Mesenteric fat pad (tissue), 1 donor: ENCODE data around the gene TBC1D22A. TPM values are rescaled to one million over a fixed set of nuclear protein-coding genes. Genes with fewer than 3 reads are reported as not detected.

Experiments used
- DNase-seq: peaks from one replicate; pipeline ENCODE4 v3.0.0-alpha.2; 2020; ENCODE audit warnings: low spot score
- total RNA-seq: library from RNA; stranded (reverse); fragmentation: NEBNext Ultra II Directional; extraction: Animal tissue kit (Norgen Biotek cat#: 25700); gene quantifications from one replicate; pipeline ENCODE4 v1.2.1, GENCODE V29; 2021
- donor health status: DM: yes; HTN: yes; CAD: no.

The TBC1D22A gene
- total RNA-seq, 1 donor from 2014 or later, result 24.5 TPM

- no peak for DNase-seq
Observed at GRCh38 chr22:47160141-47160541, 397.7 kb downstream of the TBC1D22A start.

GRCh38 chr22:47160781-47161520 lies 398.5 kb downstream of the TBC1D22A start:
- DNase-seq, result peak; percentile 72

GRCh38 chr22:47161631-47162030 lies 399.2 kb downstream of the TBC1D22A start:
- DNase-seq, result peak; percentile 79

- peak; percentile 67 for DNase-seq
Observed at GRCh38 chr22:47162865-47163264, 400.4 kb downstream of the TBC1D22A start.

- DNase-seq, result no peak
Observed at GRCh38 chr22:47163481-47163855, 401.0 kb downstream of the TBC1D22A start.

- DNase-seq, result peak; percentile 81
Observed at GRCh38 chr22:47163856-47164513, 401.5 kb downstream of the TBC1D22A start.

GRCh38 chr22:47164514-47165337 lies 402.3 kb downstream of the TBC1D22A start:
- peak; percentile 73 for DNase-seq

- peak; percentile 67 for DNase-seq
Observed at GRCh38 chr22:47165338-47166032, 403.0 kb downstream of the TBC1D22A start.

GRCh38 chr22:47166033-47166404 lies 403.6 kb downstream of the TBC1D22A start:
- DNase-seq, result no peak

GRCh38 chr22:47166446-47167016 lies 404.1 kb downstream of the TBC1D22A start:
- DNase-seq, result peak; percentile 75

GRCh38 chr22:47167056-47167455 lies 404.6 kb downstream of the TBC1D22A start:
- no peak for DNase-seq

- DNase-seq, result peak; percentile 47
Observed at GRCh38 chr22:47167921-47168320, 405.5 kb downstream of the TBC1D22A start.

- peak; percentile 69 for DNase-seq
Observed at GRCh38 chr22:47168441-47168840, 406.0 kb downstream of the TBC1D22A start.

GRCh38 chr22:47168900-47169800 lies 406.7 kb downstream of the TBC1D22A start:
- peak; percentile 81 for DNase-seq

GRCh38 chr22:47169801-47170140 lies 407.3 kb downstream of the TBC1D22A start:
- DNase-seq, result no peak

- peak; percentile 80 for DNase-seq
Observed at GRCh38 chr22:47170511-47171440, 408.3 kb downstream of the TBC1D22A start.

- peak; percentile 89 for DNase-seq
Observed at GRCh38 chr22:47171441-47172221, 409.2 kb downstream of the TBC1D22A start.
